DMS79 treated with DMSO at 0.1 percent for 48 hours (cell line): ENCODE results near the gene ZSCAN21.
A peak's percentile ranks its signal among the peaks of the same experiment; 100 is the strongest.
"Not testable (repeated sequence)": the region's sequence is repeated elsewhere in the genome, so short reads cannot be mapped to it uniquely, and the experiment has no call there.

ENCODE experiments used
- DNase-seq: peaks from one replicate; lab custom pipeline; 2025; lab: John Stamatoyannopoulos, UW

ZSCAN21 gene

DNA sequence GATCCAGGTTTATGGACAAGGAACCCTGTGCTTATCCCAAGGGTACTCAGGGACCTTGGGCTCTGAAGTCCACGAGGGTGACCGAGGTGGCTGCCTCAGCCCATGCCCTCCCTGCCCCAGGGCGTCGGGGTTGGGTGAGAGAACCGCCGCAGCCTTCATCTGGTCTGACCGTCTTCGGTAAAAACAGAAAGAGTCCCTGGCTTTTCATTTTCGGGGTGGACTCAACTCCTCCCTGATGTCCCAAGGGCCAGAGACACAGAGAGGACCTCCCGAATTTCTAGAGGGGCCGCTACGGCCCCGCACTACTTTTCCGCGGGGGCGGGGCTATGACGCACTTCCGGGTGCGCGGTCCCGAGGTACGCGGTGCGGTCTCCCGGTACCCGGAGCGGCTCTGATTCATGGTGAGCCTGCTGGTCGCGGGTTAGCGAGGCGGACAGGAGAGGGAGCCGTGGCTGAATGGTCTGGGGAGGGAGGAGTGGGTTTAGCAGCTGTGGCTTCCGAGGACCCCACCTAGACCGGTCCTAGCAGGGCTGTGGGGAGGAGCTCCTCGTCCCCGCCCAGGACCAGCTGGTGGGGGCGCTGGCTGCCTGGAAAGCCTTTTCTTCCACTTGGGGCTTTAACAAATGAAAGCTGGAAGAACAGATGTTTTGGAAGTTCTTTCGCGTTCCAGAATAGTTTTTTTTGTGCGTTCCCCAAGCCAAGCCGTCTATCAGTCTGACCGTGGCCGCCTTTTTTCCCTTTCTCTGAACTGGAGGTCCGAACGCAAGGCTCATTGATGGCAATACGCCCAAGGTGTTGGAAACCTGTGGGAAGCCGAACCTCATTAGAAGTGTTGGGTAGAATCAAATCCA lies at the start of gene ZSCAN21:
Gene ZSCAN21 (plus strand): TSS at position 334 of the 851 bp plus-strand sequence. CDS start 7,233 bp downstream, outside the sequence.
- DNase-seq: peak; percentile 72

- no peak for DNase-seq
Measured at GRCh38 chr7:100000239-100000638, 49.3 kb upstream of the ZSCAN21 start.

GRCh38 chr7:100003711-100004661 lies 45.6 kb upstream of the ZSCAN21 start:
- no peak for DNase-seq

DNA sequence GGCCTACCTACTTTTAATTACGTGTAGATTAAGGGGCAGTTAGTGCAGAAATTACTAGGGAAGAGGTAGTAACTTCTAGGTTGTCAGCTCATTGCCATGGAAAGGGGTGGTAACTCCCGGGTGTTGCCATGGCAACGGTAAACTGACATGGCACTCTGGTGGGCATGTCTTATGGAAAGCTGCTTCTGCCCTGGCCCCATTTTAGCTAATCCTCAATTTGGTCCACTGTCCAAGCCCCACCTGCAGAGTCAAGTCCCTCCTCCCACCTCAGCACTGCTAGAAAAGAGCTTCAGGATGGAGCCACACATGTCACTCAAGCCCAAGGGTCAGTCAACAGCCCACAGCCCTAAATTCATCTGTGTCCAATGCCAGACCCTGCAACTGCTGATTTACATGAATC lies 41.7 kb upstream of the ZSCAN21 start:
- no peak for DNase-seq

- no peak for DNase-seq
Measured at GRCh38 chr7:100008525-100008924, 41.0 kb upstream of the ZSCAN21 start.

DNA sequence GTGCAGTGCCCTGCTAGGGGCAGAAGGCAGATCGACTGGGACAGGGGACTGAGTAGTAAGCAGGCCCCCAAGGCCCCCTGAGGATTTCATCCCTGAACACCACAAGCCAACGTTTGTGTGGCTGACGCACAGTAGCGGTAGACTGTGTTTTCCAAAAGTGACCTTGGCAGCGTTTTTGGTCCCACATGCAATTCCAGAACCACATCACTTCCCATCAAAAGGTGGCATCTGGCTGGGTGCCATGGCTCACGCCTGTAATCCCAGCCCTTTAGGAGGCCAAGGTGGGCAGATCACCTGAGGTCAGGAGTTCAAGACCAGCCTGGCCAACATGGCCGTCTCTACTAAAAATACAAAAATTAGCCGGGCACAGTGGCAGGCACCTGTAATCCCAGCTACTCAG lies 39.6 kb upstream of the ZSCAN21 start:
- not testable (repeated sequence) for DNase-seq

- no peak for DNase-seq
Measured at GRCh38 chr7:100010901-100011300, 38.7 kb upstream of the ZSCAN21 start.

DNA sequence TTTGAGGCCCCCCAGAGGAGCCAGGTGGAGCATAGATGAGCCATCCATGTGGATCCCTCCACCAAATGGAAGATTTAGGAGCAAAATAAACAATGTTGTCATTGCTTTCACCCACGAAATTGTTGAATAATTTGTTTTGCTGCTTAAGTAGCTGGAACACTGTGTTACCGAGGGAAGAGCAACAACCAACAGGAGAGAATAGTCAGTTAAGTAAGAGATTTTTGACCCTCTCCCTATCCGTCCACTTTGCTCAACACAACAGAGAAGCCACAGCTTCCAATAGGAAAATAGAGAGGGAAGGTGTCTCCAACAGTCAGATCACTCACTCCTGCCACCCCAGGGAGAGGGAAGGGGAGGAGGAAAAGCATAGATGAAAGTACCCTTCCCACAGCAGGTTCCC lies 38.1 kb upstream of the ZSCAN21 start:
- no peak for DNase-seq

DNA sequence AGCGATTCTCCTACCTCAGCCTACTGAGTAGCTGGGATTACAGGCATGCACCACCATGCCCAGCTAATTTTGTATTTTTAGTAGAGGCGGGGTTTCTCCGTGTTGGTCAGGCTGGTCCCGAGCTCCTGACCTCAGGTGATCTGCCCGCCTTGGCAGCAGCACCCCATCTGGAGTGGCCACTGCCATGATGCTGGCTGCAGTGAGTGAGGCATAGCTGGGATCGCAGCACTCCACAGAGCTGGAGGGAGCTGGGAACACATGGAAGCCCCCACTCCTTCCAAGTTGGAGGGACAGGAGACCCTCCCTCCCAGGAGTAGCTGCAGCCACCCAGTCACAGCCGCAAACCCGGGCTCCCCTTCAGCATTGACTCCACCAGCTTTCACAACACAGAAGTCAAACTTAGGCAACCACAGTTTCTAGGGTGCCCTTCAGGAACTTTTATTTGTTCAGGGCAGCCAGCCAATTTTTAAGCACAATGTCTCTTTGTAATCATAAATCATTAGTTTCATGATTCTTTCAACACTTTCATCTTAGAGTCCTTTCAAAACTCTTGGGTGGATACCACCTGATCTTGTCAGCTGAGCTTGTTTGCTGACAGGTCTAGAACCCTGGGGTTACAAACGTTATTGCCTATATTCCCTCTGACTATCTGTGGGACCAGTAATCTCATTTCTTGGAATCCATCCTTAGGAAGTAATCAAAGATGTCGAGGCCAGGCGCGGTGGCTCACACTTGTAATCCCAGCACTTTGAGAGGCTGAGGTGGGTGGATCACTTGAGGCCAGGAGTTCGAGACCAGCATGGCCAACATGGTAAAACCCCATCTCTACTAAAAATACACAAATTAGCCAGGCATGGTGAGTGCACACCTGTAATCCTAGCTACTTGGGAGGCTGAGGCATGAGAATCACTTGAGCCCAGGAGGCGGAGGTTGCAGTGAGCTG lies 36.9 kb upstream of the ZSCAN21 start:
- DNase-seq: peak; percentile 24

DNA sequence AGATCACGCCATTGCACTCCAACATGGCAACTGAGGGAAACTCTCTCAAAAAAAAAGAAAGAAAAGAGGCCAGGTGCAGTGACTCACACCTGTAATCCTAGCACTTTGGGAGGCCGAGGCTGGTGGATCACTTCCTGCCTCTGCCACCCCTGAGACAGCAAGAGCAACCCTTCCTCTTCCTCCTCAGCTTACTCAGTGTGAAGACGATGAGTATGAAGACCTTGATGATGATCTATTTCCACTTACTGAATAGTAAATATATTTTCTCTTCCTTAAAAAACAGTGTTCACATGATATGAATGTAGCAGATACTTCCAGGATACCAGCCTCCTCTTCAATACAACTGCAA lies 36.3 kb upstream of the ZSCAN21 start:
- DNase-seq: no peak

DNA sequence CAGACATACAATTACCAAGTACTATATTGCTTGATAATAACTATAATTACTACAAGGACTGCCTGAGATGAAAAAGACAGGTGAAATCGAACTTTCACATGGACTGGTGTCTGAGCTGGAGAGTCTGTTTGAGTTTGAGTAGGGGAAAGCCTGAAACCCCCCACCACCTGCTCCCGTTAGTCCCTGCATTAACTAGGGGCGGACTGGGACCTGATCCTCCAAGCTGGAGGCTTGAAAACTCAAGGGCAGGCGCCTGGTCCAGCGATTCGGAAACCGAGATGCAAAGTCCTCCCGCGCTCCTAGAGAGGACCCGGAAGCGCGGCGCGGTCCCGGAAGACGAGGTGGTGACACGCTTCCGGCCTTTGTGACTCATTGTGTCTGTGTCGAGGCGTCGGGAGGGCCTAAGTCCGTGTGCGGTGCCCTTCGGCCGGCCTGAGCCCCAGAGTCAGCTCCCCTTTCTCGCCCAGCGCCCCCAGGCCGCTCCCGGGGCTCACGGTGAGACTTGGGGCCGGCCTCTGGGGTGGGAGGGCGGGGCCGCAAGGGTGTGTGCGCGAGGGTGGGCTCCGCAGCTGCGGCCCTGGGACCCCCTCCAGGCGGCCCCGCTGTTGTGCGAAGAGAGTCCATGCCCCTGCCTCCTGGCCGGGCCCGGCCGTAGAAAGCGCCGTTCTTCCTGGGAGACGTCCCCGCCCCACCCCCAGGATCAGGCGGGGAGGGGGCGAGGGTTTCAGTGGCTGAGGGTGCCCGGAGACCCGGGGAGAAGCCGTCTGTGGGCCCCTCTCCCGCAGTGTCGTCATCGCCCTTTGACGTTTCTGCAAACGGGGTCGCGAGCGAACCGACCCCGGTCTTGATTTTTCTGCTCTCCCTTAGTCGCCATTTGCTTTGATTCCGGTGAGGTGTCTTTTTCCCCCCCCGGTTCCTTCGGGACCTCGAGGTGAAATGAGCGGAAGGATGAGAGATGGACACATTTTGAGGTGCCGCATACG lies 34.1 kb upstream of the ZSCAN21 start, which contains the start of gene ZKSCAN1:
Gene ZKSCAN1 (plus strand): TSS at position 365 of the 983 bp plus-strand sequence. CDS start 7,911 bp downstream, outside the sequence.
- DNase-seq: peak; percentile 88

DNA sequence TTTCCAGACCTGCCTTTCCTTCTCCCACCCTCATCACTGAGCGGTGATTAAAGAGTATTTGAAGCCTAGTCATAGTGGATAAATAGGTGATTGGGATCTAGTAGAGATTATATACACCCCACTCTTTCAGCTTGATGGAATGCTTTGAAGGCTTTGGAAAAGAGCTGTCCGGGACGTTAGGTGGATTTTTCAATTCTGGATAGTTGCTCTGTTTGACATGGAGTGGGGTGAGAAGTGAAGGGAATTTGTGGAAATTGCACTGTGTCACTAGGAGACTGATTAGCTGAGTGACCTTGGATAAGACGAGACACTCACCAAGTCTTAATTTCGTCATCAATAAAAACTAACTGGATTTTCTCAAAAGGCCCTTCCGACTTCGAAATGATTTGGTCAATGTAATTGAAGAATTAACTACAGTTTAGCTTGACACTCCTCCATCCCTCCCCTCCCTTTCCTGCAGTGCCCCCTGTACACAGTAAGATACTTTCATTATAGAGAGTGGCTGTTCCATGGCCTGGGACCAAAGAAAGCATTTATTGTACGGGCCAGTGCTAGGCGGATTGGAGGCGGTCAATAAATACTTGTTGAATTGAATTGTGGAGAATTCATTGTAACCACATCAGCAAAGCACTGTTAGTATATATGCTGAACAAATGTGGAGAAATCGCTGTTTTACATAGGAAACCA lies 33.2 kb upstream of the ZSCAN21 start:
- DNase-seq: no peak

DNA sequence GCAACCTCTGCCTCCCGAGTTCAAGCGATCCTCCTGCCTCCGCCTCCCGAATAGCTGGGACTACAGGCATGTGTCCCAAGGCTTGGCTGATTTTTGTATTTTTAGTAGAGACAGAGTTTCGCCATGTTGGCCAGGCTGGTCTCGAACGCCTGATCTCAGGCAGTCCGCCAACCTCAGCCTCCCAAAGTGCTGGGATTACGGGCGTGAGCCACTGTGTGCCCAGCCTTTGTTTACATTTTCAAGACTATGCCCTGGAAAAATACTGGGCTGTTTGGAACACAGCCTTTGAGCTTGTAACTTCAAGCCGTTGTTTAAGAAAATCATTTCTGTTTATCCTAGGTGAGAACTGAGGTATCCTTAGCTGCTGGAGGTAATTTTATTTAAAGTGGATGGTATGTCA lies 32.3 kb upstream of the ZSCAN21 start:
- DNase-seq: no peak

DNA sequence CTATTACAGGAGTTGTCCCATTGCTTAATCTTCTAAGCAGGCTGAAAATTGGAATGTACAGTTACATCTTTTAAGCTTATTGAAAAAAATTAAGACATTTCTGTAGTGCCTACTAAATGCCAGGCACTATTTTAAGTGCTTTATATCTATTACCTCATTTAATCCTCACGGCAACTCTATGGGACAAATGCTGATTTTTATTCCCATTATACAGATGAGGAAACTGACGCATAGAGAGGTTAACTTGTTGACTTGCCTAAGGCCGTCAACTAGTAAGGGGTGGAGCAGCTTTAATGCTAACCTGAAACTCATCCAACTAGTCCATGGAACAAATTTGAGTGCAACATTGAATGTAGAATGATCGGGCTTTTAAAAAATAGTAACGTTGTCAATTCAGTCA lies 31.7 kb upstream of the ZSCAN21 start:
- DNase-seq: no peak

DNA sequence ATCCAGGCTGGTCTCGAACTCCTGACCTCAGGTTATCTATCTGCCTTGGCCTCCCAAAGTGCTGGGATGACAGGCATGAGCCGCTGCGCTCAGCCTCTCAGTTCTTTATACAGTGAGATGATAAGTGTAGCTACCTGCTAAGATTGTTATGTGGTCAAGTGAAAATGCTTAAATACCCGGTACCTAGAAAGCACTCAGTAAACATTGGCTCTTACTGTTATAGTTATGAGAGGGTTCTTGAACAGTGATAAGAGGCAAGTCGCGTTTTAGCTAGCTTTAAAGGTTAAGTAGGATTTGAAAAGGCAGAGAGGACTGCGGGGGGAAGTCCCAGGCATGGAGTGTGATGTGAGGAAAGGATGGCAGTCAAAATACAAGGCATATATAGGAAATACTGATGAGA lies 29.7 kb upstream of the ZSCAN21 start:
- DNase-seq: peak; percentile 67

- no peak for DNase-seq
Measured at GRCh38 chr7:100021297-100021696, 28.3 kb upstream of the ZSCAN21 start.

DNA sequence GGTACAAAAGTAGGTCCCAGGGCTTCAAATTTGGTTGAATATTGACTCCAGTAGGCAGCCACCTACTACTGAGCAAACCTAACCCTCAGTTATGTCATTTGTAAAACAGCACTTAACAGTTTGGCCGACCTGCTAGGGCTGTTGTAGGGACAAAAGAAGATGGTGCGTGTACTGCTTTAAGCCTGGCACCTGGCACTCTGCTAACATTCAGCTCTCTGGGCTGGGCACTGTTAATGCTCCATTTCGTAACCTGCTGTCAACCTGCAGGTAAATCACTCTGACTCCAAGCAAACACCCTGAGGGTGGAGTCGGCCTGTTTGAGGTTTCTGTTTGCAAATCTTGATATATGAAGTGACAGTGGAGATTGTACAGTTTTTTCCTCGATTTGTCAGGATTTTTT lies 27.0 kb upstream of the ZSCAN21 start:
- no peak for DNase-seq

GRCh38 chr7:100023526-100023925 lies 26.0 kb upstream of the ZSCAN21 start:
- no peak for DNase-seq

- DNase-seq: no peak
Measured at GRCh38 chr7:100024020-100024619, 25.5 kb upstream of the ZSCAN21 start.
